22Rv1 (cell line): Measurements from ENCODE around the gene SRSF10.
A peak's percentile ranks its signal among the peaks of the same experiment; 100 is the strongest.
"Not testable (repeated sequence)": the region's sequence is repeated elsewhere in the genome, so short reads cannot be mapped to it uniquely, and the experiment has no call there.

Experiments
- H3K27ac ChIP-seq: fragments of 450-650 bp; 2 replicates; pipeline ENCODE4 v1.5.1; 2017
- CTCF ChIP-seq: fragments of 450-650 bp; IDR thresholded peaks from 2 replicates; pipeline ENCODE4 v1.5.1; 2017; ENCODE audit warnings: mild to moderate bottlenecking
- ZFX ChIP-seq: fragments of 450-650 bp; IDR thresholded peaks from 2 replicates; pipeline ENCODE4 v1.6.1; 2017; ENCODE audit warnings: antibody characterized with exemption, borderline replicate concordance

The SRSF10 gene

GRCh38 chr1:24018611-24019580, 38.8 kb upstream of the SRSF10 start:
- TF ChIP-seq ZFX (no peak), CTCF (no peak)
- peak overlapping the region; percentile 96 for H3K27ac ChIP-seq

- no peak for TF ChIP-seq ZFX
- TF ChIP-seq CTCF, result no peak
- H3K27ac ChIP-seq, result peak overlapping the region; percentile 40
These were observed 35.4 kb upstream of the SRSF10 start for GRCh38 chr1:24015221-24016210.

- H3K27ac ChIP-seq, result not testable (repeated sequence)
These were observed 32.8 kb upstream of the SRSF10 start for GRCh38 chr1:24012878-24013277.

GRCh38 chr1:24010650-24011049, 30.5 kb upstream of the SRSF10 start:
- no peak overlapping the region for H3K27ac ChIP-seq
- TF ChIP-seq ZFX (no peak), CTCF (no peak)

- TF ChIP-seq ZFX, result no peak
- TF ChIP-seq CTCF, result no peak
- no peak overlapping the region for H3K27ac ChIP-seq
These were observed 29.3 kb upstream of the SRSF10 start for GRCh38 chr1:24009406-24009805.

- not testable (repeated sequence) for H3K27ac ChIP-seq
These were observed 28.6 kb upstream of the SRSF10 start for GRCh38 chr1:24008574-24009184.

- TF ChIP-seq CTCF, result no peak
- TF ChIP-seq ZFX, result no peak
- no peak overlapping the region for H3K27ac ChIP-seq
These were observed 27.0 kb upstream of the SRSF10 start for GRCh38 chr1:24007079-24007478.
